Measurements from ENCODE around the gene CDH23. TPM values are rescaled to one million over a fixed set of nuclear protein-coding genes. Genes with fewer than 3 reads are reported as not detected.
A peak's percentile ranks its signal among the peaks of the same experiment; 100 is the strongest.

Gene CDH23
- total RNA-seq, 2 donors from 2014 or later = 1.1 to 2.8 TPM

- Mint-ChIP-seq H3K4me1 (ENCODE audit: low read depth) (no peaks in the 10 kb centered on the region), H3K27ac (no peak overlapping the region), H3K9me3 (no peaks in the 10 kb centered on the region), H3K4me3 (no peak overlapping the region), H3K36me3 (ENCODE audit: insufficient read depth in 2 of 2) (no peaks in the 10 kb centered on the region), H3K27me3 (ENCODE audit: low read depth) (peaks cover 44% of the 10 kb centered on the region)
- ATAC-seq (replicated peaks in 1 of 2) (no peak), DNase-seq (no peak)
Observed at GRCh38 chr10:71390461-71390835, 6.3 kb upstream of the CDH23 start.

GRCh38 chr10:71390921-71391690, 5.6 kb upstream of the CDH23 start:
- ATAC-seq (replicated peaks in 1 of 2) = no peak
- DNase-seq = no peak

GRCh38 chr10:71391701-71392100, 5.0 kb upstream of the CDH23 start:
- Mint-ChIP-seq H3K27me3 (ENCODE audit: low read depth) (peaks cover 52% of the 10 kb centered on the region), H3K4me3 (no peak overlapping the region), H3K4me1 (ENCODE audit: low read depth) (no peaks in the 10 kb centered on the region), H3K9me3 (no peaks in the 10 kb centered on the region), H3K36me3 (ENCODE audit: insufficient read depth in 2 of 2) (no peaks in the 10 kb centered on the region), H3K27ac (no peak overlapping the region)
- no peak for DNase-seq
- ATAC-seq (replicated peaks in 1 of 2) = no peak

More at GRCh38 chr10:71390921-71391690, 5.6 kb upstream of the CDH23 start:
- peaks cover 50% of the 10 kb centered on the region for H3K27me3 Mint-ChIP-seq (ENCODE audit: low read depth)
- no peak overlapping the region for H3K4me3 Mint-ChIP-seq
- H3K27ac Mint-ChIP-seq = no peak overlapping the region
- H3K9me3 Mint-ChIP-seq = no peaks in the 10 kb centered on the region
- no peaks in the 10 kb centered on the region for H3K36me3 Mint-ChIP-seq (ENCODE audit: insufficient read depth in 2 of 2)
- H3K4me1 Mint-ChIP-seq (ENCODE audit: low read depth) = no peaks in the 10 kb centered on the region

GRCh38 chr10:71392292-71392691, 4.4 kb upstream of the CDH23 start:
- H3K4me1 Mint-ChIP-seq (ENCODE audit: low read depth) = no peaks in the 10 kb centered on the region
- no peaks in the 10 kb centered on the region for H3K36me3 Mint-ChIP-seq (ENCODE audit: insufficient read depth in 2 of 2)
- no peaks in the 10 kb centered on the region for H3K9me3 Mint-ChIP-seq
- ATAC-seq (replicated peaks in 1 of 2) (no peak), DNase-seq (no peak)
- H3K27me3 Mint-ChIP-seq (ENCODE audit: low read depth) = peaks cover 52% of the 10 kb centered on the region
- H3K27ac Mint-ChIP-seq = no peak overlapping the region
- no peak overlapping the region for H3K4me3 Mint-ChIP-seq

- Mint-ChIP-seq H3K4me1 (ENCODE audit: low read depth) (no peaks in the 10 kb centered on the region), H3K27ac (no peak overlapping the region), H3K9me3 (no peaks in the 10 kb centered on the region), H3K4me3 (no peak overlapping the region), H3K36me3 (ENCODE audit: insufficient read depth in 2 of 2) (no peaks in the 10 kb centered on the region), H3K27me3 (ENCODE audit: low read depth) (peaks cover 55% of the 10 kb centered on the region)
- DNase-seq = no peak
- no peak for ATAC-seq (replicated peaks in 1 of 2)
Observed at GRCh38 chr10:71392791-71393781, 3.6 kb upstream of the CDH23 start.

GRCh38 chr10:71393841-71394475, 2.8 kb upstream of the CDH23 start:
- no peak overlapping the region for H3K4me3 Mint-ChIP-seq
- DNase-seq (no peak), ATAC-seq (replicated peaks in 1 of 2) (no peak)
- no peak overlapping the region for H3K27ac Mint-ChIP-seq
- no peaks in the 10 kb centered on the region for H3K36me3 Mint-ChIP-seq (ENCODE audit: insufficient read depth in 2 of 2)
- no peaks in the 10 kb centered on the region for H3K4me1 Mint-ChIP-seq (ENCODE audit: low read depth)
- peaks cover 64% of the 10 kb centered on the region for H3K27me3 Mint-ChIP-seq (ENCODE audit: low read depth)
- H3K9me3 Mint-ChIP-seq = no peaks in the 10 kb centered on the region

GRCh38 chr10:71394926-71395562, 1.7 kb upstream of the CDH23 start:
- H3K27me3 Mint-ChIP-seq (ENCODE audit: low read depth) = peaks cover 74% of the 10 kb centered on the region
- no peak for ATAC-seq (replicated peaks in 1 of 2)
- H3K27ac Mint-ChIP-seq = no peak overlapping the region
- H3K4me3 Mint-ChIP-seq = no peak overlapping the region
- no peaks in the 10 kb centered on the region for H3K4me1 Mint-ChIP-seq (ENCODE audit: low read depth)
- no peaks in the 10 kb centered on the region for H3K36me3 Mint-ChIP-seq (ENCODE audit: insufficient read depth in 2 of 2)
- no peaks in the 10 kb centered on the region for H3K9me3 Mint-ChIP-seq
- DNase-seq = no peak

GRCh38 chr10:71395621-71396020, 1.1 kb upstream of the CDH23 start:
- H3K9me3 Mint-ChIP-seq = no peaks in the 10 kb centered on the region
- peaks cover 73% of the 10 kb centered on the region for H3K27me3 Mint-ChIP-seq (ENCODE audit: low read depth)
- H3K36me3 Mint-ChIP-seq (ENCODE audit: insufficient read depth in 2 of 2) = no peaks in the 10 kb centered on the region
- H3K4me3 Mint-ChIP-seq = peak overlapping the region; percentile 56 to 71
- no peak for DNase-seq
- ATAC-seq (replicated peaks in 1 of 2) = no peak
- no peaks in the 10 kb centered on the region for H3K4me1 Mint-ChIP-seq (ENCODE audit: low read depth)
- H3K27ac Mint-ChIP-seq = no peak overlapping the region

GRCh38 chr10:71396084-71396710, 523 bp upstream of the CDH23 start:
- H3K27ac Mint-ChIP-seq = no peak overlapping the region

GRCh38 chr10:71397296-71398212, 834 bp downstream of the CDH23 start:
- Mint-ChIP-seq H3K4me1 (ENCODE audit: low read depth) (no peaks in the 10 kb centered on the region), H3K27ac (no peak overlapping the region), H3K4me3 (peak overlapping the region; percentile 58 to 64), H3K9me3 (no peaks in the 10 kb centered on the region), H3K27me3 (ENCODE audit: low read depth) (peaks cover 57% of the 10 kb centered on the region), H3K36me3 (ENCODE audit: insufficient read depth in 2 of 2) (no peaks in the 10 kb centered on the region)
- ATAC-seq (replicated peaks in 1 of 2) = no peak
- peak in 1 of 2 donors; percentile 7 for DNase-seq

More at GRCh38 chr10:71396084-71396710, 523 bp upstream of the CDH23 start:
- Mint-ChIP-seq H3K27me3 (ENCODE audit: low read depth) (peaks cover 68% of the 10 kb centered on the region), H3K36me3 (ENCODE audit: insufficient read depth in 2 of 2) (no peaks in the 10 kb centered on the region), H3K4me1 (ENCODE audit: low read depth) (no peaks in the 10 kb centered on the region), H3K9me3 (no peaks in the 10 kb centered on the region), H3K4me3 (peak overlapping the region; percentile 56 to 71)
- ATAC-seq (replicated peaks in 1 of 2) (peak; percentile 81), DNase-seq (peak; percentile 43 to 52)

- H3K9me3 Mint-ChIP-seq = no peaks in the 10 kb centered on the region
- no peak overlapping the region for H3K27ac Mint-ChIP-seq
- no peak for ATAC-seq (replicated peaks in 1 of 2)
- H3K36me3 Mint-ChIP-seq (ENCODE audit: insufficient read depth in 2 of 2) = no peaks in the 10 kb centered on the region
- H3K27me3 Mint-ChIP-seq (ENCODE audit: low read depth) = peaks cover 49% of the 10 kb centered on the region
- no peaks in the 10 kb centered on the region for H3K4me1 Mint-ChIP-seq (ENCODE audit: low read depth)
- H3K4me3 Mint-ChIP-seq = no peak overlapping the region
- no peak for DNase-seq
Observed at GRCh38 chr10:71398976-71399375, 2.3 kb downstream of the CDH23 start.

All from activated T-cell treated with anti-CD3 and anti-CD28 coated beads, Interleukin-2, amount 50 U/mL, for 72 hours (primary cell).